OCI-LY1 (cell line): ENCODE results near the gene IGF1R.

Source experiments
- CTCF ChIP-seq: fragments of 200-600 bp; sonication (generic), shearing (Covaris generic); IDR thresholded peaks from 2 replicates; pipeline ENCODE4 v1.5.1; 2017; ENCODE audit warnings: mild to moderate bottlenecking, antibody characterized with exemption, low read length, moderate library complexity, mixed read lengths
- EZH2 ChIP-seq: fragments of 200-600 bp; sonication (generic), shearing (Covaris generic); IDR thresholded peaks from 2 replicates; pipeline ENCODE4 v1.8.0; 2017; ENCODE audit warnings: borderline replicate concordance, mixed run types, mild to moderate bottlenecking, antibody characterized with exemption, low read length, moderate library complexity, mixed read lengths

GRCh38 chr15:98763179-98763578 lies 114.8 kb downstream of the IGF1R start:
- TF ChIP-seq CTCF (no peak), EZH2 (no peak)
